Neural cell (in vitro differentiated cells): ENCODE results near the gene HIBCH.

Experiments used
- EP300 ChIP-seq: fragments of 450-650 bp; conservative IDR thresholded peaks from 2 replicates; pipeline ENCODE4 v1.6.1; 2014; ENCODE audit warnings: antibody characterized with exemption, mild to moderate bottlenecking, moderate library complexity; ENCODE audit not compliant: poor library complexity, severe bottlenecking
- EZH2 ChIP-seq: fragments of 200-600, 300-800 bp; shearing (Covaris generic), sonication (generic); IDR thresholded peaks from 2 replicates; pipeline ENCODE4 v1.6.1; 2014; ENCODE audit warnings: antibody characterized with exemption, low read length, borderline replicate concordance, mild to moderate bottlenecking; ENCODE audit not compliant: insufficient read depth, poor library complexity, severe bottlenecking
- MXI1 ChIP-seq: fragments of 450-650 bp; conservative IDR thresholded peaks from 2 replicates; pipeline ENCODE4 v1.6.1; 2014; ENCODE audit warnings: antibody characterized with exemption, mild to moderate bottlenecking; ENCODE audit not compliant: poor library complexity, severe bottlenecking
- POLR2AphosphoS5 ChIP-seq: IDR thresholded peaks from 2 replicates; pipeline ENCODE4 v1.6.1; 2012
- RAD21 ChIP-seq: fragments of 450-650 bp; conservative IDR thresholded peaks from 2 replicates; pipeline ENCODE4 v1.6.1; 2014; ENCODE audit warnings: antibody characterized with exemption, mild to moderate bottlenecking, moderate library complexity
- TAF1 ChIP-seq: IDR thresholded peaks from 2 replicates; pipeline ENCODE4 v1.6.1; 2012; ENCODE audit warnings: low read depth
- TF ChIP-seq, protein P1 (sequence below): fragments of 450-650 bp; IDR thresholded peaks from 2 replicates; pipeline ENCODE4 v1.5.1; 2014; ENCODE audit warnings: antibody characterized with exemption, mild to moderate bottlenecking, moderate library complexity; ENCODE audit not compliant: poor library complexity, severe bottlenecking
- TF ChIP-seq, protein P2 (sequence below): IDR thresholded peaks from 2 replicates; pipeline ENCODE4 v1.6.1; 2012; ENCODE audit warnings: borderline replicate concordance

DNA sequence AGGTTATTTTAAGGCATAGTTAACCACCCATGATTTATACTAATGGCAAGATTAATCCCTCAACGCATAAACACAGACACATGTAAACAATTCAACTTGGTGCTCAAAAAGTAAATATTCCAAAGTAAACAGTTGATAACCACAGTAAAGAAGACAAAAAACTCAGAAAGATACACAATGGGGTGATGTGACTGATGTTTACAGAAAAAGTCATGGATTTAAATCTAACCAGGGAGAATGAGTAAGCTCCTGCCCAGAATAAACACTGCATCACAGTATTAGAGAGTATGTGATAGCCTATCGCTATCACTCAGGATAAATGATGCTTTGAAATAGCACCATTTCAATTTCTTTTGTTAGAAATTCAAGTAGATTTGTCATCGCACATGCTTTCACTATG, 49.3 kb downstream of the HIBCH start:
- TF ChIP-seq EP300 (no peak), EZH2 (no peak), RAD21 (no peak), TAF1 (no peak), MXI1 (no peak), POLR2AphosphoS5 (no peak)
- TF ChIP-seq, protein P1, sequence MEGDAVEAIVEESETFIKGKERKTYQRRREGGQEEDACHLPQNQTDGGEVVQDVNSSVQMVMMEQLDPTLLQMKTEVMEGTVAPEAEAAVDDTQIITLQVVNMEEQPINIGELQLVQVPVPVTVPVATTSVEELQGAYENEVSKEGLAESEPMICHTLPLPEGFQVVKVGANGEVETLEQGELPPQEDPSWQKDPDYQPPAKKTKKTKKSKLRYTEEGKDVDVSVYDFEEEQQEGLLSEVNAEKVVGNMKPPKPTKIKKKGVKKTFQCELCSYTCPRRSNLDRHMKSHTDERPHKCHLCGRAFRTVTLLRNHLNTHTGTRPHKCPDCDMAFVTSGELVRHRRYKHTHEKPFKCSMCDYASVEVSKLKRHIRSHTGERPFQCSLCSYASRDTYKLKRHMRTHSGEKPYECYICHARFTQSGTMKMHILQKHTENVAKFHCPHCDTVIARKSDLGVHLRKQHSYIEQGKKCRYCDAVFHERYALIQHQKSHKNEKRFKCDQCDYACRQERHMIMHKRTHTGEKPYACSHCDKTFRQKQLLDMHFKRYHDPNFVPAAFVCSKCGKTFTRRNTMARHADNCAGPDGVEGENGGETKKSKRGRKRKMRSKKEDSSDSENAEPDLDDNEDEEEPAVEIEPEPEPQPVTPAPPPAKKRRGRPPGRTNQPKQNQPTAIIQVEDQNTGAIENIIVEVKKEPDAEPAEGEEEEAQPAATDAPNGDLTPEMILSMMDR, result no peak
- TF ChIP-seq, protein P2, sequence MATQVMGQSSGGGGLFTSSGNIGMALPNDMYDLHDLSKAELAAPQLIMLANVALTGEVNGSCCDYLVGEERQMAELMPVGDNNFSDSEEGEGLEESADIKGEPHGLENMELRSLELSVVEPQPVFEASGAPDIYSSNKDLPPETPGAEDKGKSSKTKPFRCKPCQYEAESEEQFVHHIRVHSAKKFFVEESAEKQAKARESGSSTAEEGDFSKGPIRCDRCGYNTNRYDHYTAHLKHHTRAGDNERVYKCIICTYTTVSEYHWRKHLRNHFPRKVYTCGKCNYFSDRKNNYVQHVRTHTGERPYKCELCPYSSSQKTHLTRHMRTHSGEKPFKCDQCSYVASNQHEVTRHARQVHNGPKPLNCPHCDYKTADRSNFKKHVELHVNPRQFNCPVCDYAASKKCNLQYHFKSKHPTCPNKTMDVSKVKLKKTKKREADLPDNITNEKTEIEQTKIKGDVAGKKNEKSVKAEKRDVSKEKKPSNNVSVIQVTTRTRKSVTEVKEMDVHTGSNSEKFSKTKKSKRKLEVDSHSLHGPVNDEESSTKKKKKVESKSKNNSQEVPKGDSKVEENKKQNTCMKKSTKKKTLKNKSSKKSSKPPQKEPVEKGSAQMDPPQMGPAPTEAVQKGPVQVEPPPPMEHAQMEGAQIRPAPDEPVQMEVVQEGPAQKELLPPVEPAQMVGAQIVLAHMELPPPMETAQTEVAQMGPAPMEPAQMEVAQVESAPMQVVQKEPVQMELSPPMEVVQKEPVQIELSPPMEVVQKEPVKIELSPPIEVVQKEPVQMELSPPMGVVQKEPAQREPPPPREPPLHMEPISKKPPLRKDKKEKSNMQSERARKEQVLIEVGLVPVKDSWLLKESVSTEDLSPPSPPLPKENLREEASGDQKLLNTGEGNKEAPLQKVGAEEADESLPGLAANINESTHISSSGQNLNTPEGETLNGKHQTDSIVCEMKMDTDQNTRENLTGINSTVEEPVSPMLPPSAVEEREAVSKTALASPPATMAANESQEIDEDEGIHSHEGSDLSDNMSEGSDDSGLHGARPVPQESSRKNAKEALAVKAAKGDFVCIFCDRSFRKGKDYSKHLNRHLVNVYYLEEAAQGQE, result no peak
